HEK293T (cell line): ENCODE measurements around the gene CABLES2.

Experiments
- CTCF ChIA-PET: fragments of 350-600 bp; formaldehyde crosslinking; extraction: SDS; loops from one replicate; lab custom pipeline; 2021; ENCODE audit warnings: antibody characterized with exemption, inconsistent platforms; lab: Yijun Ruan, JAX
- POLR2A ChIA-PET: fragments of 350-600 bp; formaldehyde crosslinking; extraction: SDS; loops from one replicate; lab custom pipeline; 2020; ENCODE audit warnings: antibody characterized with exemption, inconsistent platforms; lab: Yijun Ruan, JAX
- DNase-seq: peaks from one replicate; pipeline ENCODE4 v3.0.0; 2012; ENCODE audit warnings: mixed read lengths; ENCODE audit errors: extremely low spot score
- ARNT ChIP-seq: fragments of 450-650 bp; IDR thresholded peaks from 2 replicates; pipeline ENCODE4 v1.6.1; 2017; ENCODE audit warnings: mild to moderate bottlenecking
- BHLHE40 ChIP-seq: fragments of 450-650 bp; IDR thresholded peaks from 2 replicates; pipeline ENCODE4 v1.6.1; 2016; ENCODE audit warnings: mild to moderate bottlenecking, moderate library complexity, borderline replicate concordance
- CTBP1 ChIP-seq: fragments of 450-650 bp; IDR thresholded peaks from 2 replicates; pipeline ENCODE4 v1.6.1; 2016; ENCODE audit warnings: borderline replicate concordance
- ELF4 ChIP-seq: fragments of 450-650 bp; IDR thresholded peaks from 2 replicates; pipeline ENCODE4 v1.6.1; 2017; ENCODE audit warnings: antibody characterized with exemption
- FOXA1 ChIP-seq: fragments of 450-650 bp; IDR thresholded peaks from 2 replicates; pipeline ENCODE4 v1.6.1; 2016; ENCODE audit warnings: mild to moderate bottlenecking
- FOXK2 ChIP-seq: fragments of 450-650 bp; IDR thresholded peaks from 2 replicates; pipeline ENCODE4 v1.6.1; 2016; ENCODE audit warnings: mild to moderate bottlenecking
- FOXM1 ChIP-seq: fragments of 450-650 bp; IDR thresholded peaks from 2 replicates; pipeline ENCODE4 v1.6.1; 2017; ENCODE audit warnings: mild to moderate bottlenecking, borderline replicate concordance
- HDGF ChIP-seq: fragments of 450-650 bp; IDR thresholded peaks from 2 replicates; pipeline ENCODE4 v1.6.1; 2017; ENCODE audit warnings: antibody characterized with exemption, borderline replicate concordance
- L3MBTL2 ChIP-seq: fragments of 450-650 bp; conservative IDR thresholded peaks from 2 replicates; pipeline ENCODE4 v1.6.1; 2016; ENCODE audit warnings: mild to moderate bottlenecking
- LEF1 ChIP-seq: fragments of 450-650 bp; IDR thresholded peaks from 2 replicates; pipeline ENCODE4 v1.6.1; 2017; ENCODE audit warnings: mild to moderate bottlenecking, borderline replicate concordance
- NFRKB ChIP-seq: fragments of 450-650 bp; IDR thresholded peaks from 2 replicates; pipeline ENCODE4 v1.6.1; 2016; ENCODE audit warnings: mild to moderate bottlenecking, moderate library complexity
- SP1 ChIP-seq: fragments of 450-650 bp; IDR thresholded peaks from 2 replicates; pipeline ENCODE4 v1.6.1; 2017
- SUZ12 ChIP-seq: fragments of 450-650 bp; IDR thresholded peaks from 2 replicates; pipeline ENCODE4 v1.6.1; 2016; ENCODE audit warnings: mild to moderate bottlenecking
- TARDBP ChIP-seq: fragments of 450-650 bp; IDR thresholded peaks from 2 replicates; pipeline ENCODE4 v1.6.1; 2016
- ZNF384 ChIP-seq: fragments of 450-650 bp; IDR thresholded peaks from 2 replicates; pipeline ENCODE4 v1.6.1; 2016

The CABLES2 gene, protein sequence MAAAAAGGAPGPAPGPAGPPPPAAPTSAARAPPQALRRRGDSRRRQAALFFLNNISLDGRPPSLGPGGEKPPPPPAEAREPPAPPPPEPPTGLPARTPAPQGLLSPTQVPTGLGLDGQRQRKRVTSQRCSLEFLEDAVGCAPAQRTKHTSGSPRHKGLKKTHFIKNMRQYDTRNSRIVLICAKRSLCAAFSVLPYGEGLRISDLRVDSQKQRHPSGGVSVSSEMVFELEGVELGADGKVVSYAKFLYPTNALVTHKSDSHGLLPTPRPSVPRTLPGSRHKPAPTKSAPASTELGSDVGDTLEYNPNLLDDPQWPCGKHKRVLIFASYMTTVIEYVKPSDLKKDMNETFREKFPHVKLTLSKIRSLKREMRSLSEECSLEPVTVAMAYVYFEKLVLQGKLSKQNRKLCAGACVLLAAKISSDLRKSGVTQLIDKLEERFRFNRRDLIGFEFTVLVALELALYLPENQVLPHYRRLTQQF

DNA sequence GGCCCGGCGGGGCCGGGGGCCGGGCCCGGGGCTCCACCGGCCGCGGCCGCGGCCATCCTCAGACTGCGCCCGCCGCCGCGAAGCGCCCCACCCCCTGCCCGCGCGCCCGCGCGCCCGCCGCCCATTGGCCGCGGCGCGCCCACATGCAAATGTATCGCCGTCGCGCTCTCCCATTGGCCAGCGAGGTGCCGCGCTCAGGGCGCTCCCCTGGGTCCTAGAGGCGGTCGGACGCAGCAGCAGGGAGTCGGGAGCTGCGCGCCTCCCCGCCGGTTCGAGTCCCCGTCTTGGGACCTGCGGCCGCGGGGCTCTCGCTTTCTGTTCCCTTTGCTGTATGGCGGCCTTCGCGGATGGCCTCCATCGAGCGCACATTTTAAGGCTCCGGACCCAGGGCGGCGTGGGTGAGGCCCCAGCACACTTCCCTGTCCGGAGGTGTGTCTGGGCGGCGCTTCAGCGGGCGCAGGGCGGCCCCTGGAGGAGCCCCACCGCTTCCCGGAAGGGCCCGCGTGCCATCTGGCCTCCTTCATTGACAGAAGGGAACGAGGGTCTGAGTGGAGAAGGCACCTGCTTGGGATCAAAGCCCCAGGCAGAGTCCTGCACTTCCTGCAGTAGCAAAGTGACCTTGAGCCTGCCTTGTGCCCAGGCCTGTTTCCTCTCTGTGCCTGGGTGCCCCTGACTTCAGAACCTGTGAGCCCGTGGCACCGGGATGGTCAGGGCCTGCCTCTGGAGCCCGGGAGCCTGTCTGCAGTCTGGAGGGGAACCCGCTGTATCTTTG, at the start of gene CABLES2:
Gene CABLES2, minus strand, starts transcription at position 65 of the 772 bp plus-strand sequence. Its CDS starts 9 bp downstream, at position 56.
- DNase-seq = peak; percentile 97
- POLR2A ChIA-PET = interaction anchor here (0.6 kb wide), 1 partner anchor 71 kb away, joined by 4 read pairs; no protein-coding TSS in a partner anchor
- TF ChIP-seq FOXM1 (peak; percentile 85), L3MBTL2 (peak; percentile 87), FOXA1 (no peak), CTBP1 (0 out of 2 replicates have a peak, but pooled peaks have one; percentile 21)
- CTCF ChIA-PET = no interaction called here

DNA sequence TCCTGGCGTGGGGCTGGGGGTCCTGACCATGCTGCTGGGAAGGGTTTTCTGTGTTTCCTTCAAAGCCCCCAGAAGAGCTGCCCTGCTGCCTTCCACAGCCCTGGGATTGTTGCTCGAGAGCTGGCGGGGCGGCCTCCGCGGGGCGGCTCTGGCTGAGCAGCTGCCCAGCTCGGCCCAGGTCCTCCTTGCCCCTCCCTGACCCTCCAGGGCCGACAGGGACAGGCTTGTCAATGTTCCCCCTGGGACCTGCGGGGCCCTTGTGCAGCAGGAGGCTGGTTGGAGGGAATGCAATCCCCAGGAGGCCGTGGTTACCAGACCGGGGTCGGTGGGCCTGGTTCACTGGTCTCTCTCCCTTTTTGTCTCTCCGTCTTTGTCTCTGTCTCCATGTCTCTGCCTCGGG, 48.8 kb upstream of the CABLES2 start:
- DNase-seq = no peak
- ChIA-PET CTCF (no interaction called here), POLR2A (no interaction called here)
- TF ChIP-seq NFRKB (no peak), ZNF384 (no peak), SUZ12 (no peak), FOXA1 (no peak), ARNT (no peak), HDGF (no peak), ELF4 (no peak), TARDBP (no peak), SP1 (no peak), CTBP1 (no peak), FOXM1 (no peak), BHLHE40 (no peak), FOXK2 (no peak)

DNA sequence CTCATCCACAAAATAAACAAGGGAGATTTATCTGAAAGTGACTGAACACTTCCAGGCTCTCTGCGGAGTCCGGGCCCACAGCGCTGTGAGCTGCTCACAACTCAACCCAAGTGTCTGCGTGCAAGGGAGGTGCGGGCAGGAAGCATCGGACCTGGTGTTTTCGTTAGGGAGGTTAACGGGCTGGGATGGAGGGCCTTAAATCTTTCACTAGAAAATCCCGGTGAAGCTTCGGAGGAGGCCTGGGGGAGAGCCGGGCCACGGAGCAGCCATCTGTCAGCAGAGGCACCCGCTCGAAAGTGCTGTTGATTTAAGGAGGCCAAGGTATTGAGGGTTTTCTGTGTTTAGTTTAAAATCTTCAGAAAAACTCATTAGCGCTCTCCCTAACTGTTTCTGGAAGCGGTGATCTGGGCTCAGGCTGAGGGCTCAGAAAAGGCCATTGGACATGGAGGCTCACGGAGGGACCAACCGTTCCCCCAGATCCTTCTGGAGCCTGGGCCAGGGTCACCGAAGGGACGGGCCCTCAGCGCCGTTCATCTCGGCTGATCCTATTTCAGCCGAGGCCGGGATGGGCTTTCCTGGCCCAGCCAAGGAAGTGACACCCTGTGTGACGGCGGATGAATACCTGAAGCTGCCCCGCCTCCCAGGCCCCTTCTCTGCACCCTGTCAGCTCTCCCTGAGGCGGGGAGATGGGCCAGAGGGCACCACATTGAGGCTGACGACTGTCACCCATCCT, 48.0 kb upstream of the CABLES2 start:
- no peak for TF ChIP-seq SP1
- TF ChIP-seq CTBP1 = no peak
- TF ChIP-seq TARDBP = no peak
- TF ChIP-seq L3MBTL2 = no peak
- TF ChIP-seq BHLHE40 = no peak
- TF ChIP-seq FOXK2 = no peak
- no peak for TF ChIP-seq ZNF384
- no peak for TF ChIP-seq HDGF
- no peak for TF ChIP-seq FOXM1
- no peak for DNase-seq
- ChIA-PET POLR2A (no interaction called here), CTCF (no interaction called here)

DNA sequence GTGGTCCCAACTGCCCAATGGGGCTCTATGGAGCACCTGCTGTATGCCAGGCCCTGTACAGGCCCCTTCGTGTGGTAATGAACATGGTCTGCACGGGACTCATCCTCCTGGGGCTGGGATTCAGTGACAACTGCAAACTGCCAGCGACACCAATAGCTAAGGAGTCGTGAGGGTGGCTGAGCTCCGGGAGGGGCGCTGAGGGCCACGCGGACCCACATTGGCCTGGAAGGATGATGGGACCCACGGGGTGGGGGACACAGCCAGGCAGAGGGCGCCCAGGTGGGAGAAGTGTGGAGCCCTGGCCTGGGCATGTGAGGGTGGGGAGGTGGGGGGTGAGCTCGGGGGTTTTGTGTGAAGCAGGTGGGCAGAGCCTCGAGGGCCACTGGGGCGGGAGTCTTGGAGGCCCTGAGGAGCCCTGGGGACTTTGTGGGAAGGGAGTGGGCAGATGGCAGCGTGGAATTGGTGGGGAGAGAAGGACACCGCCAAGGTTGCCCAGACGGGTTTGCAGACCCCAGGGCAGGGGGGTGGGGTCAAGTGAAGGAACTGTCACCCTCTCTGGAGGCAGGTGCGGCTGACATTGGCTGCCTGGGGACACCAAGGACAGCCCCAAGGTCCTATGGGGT, 46.2 kb upstream of the CABLES2 start:
- CTCF ChIA-PET = no interaction called here
- DNase-seq = no peak
- TF ChIP-seq FOXM1 (no peak), ELF4 (no peak)
- POLR2A ChIA-PET = no interaction called here

DNA sequence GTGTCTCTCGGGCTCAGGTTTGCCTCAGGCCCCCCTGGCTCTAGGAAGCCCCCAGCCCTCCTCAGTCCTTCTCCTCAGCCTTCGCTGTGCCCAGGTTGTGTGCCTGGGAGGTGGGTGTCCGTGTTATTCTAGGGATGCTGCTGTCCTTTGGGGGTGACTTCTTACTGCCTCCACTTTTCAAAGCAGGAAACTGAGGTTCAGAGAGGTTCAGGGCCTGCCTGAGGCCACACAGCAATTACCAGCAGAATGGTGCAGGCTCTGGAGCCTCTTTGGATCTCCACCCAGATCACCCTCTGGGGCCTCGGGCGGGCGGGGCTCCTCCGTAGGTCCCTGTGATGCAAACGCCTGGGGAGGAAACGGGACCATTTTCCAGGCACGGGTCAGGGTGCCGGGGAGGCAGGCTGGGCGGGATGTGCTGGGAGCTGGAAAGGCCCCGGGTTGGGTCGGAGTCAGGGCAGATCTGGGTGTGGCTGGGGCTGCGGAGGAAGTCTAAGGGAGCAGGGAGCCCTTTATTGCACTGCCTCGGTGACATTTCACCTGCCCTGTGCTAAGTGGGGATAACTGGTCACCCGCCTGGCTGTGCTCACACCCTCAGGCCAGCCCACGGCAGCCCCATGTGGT, 45.5 kb upstream of the CABLES2 start:
- CTCF ChIA-PET = no interaction called here
- no peak for TF ChIP-seq FOXA1
- no peak for TF ChIP-seq ZNF384
- no peak for TF ChIP-seq LEF1
- DNase-seq = no peak
- POLR2A ChIA-PET = no interaction called here

DNA sequence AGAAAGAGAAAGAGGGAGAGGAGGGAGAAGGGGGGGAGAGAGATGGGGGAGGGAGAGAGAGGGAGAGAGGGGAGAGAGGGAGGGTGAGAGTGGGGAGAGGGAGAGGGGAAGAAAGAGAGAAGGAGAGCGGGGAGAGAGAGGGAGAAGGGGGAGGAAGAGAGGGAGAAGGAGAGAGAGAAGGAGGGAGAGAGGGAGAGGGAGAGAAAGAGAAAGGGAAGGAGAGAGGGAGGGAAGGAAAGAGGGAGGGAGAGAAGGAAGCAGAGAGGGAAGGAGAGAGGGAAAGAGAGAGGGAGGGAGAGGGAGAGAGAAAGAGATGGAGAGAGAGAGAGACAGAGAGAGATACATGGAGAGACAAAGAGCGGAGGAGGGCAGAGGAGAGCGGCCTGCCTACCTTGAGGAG, 44.9 kb upstream of the CABLES2 start:
- ChIA-PET CTCF (no interaction called here), POLR2A (no interaction called here)
- TF ChIP-seq ARNT (no peak), SUZ12 (no peak), L3MBTL2 (no peak), TARDBP (no peak)
- DNase-seq = no peak

DNA sequence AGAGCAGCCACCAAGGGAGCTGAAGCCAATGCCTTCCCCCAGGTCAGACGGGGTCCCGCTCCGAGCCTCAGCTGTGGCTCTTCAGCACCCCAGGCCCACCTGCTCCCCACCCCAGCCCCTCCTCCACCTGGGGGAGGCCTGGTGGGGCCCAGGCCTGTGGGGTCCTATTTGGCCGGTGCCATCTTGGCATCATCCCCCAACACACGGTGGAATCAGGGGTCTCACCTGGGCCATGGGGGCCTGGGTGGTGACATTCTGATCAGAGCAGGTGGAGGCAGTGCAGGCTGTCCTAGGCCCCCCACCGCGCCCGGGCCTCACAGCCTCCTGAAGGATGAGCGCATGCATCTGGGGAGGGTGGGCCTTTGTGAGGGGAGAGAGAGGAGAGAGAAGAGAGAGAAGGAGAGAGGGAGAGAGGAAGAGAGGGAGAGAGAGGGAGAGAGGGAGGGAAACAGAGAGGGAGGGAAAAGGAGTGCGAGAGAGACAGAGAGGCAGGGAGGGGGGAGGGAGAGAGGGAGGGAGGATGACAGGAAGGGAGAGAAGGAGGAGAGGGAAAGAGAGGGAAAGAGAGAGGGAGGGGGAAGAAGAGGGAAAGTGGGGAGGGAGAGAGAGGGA, 44.2 kb upstream of the CABLES2 start:
- ChIA-PET POLR2A (no interaction called here), CTCF (no interaction called here)
- TF ChIP-seq ARNT = no peak
- no peak for TF ChIP-seq TARDBP
- TF ChIP-seq SP1 = no peak
- no peak for TF ChIP-seq FOXA1
- TF ChIP-seq FOXM1 = no peak
- no peak for TF ChIP-seq SUZ12
- DNase-seq = no peak
